SK-N-MC (cell line): ENCODE data around the gene FNDC5.

Source experiments
- EZH2 ChIP-seq: fragments of 200-600 bp; sonication (generic); IDR thresholded peaks from one replicate; pipeline ENCODE4 v1.6.1; 2017; ENCODE audit warnings: antibody characterized with exemption
- FOXP2 ChIP-seq: optimal IDR thresholded peaks from 2 replicates; pipeline ENCODE3; 2011; ENCODE audit warnings: mild to moderate bottlenecking, moderate library complexity; ENCODE audit not compliant: insufficient read depth; ENCODE audit errors: extremely low read length, control extremely low read depth
- POLR2AphosphoS5 ChIP-seq: IDR thresholded peaks from 2 replicates; pipeline ENCODE4 v1.6.1; 2012; ENCODE audit warnings: mild to moderate bottlenecking, low read depth, low read length, borderline replicate concordance

DNA sequence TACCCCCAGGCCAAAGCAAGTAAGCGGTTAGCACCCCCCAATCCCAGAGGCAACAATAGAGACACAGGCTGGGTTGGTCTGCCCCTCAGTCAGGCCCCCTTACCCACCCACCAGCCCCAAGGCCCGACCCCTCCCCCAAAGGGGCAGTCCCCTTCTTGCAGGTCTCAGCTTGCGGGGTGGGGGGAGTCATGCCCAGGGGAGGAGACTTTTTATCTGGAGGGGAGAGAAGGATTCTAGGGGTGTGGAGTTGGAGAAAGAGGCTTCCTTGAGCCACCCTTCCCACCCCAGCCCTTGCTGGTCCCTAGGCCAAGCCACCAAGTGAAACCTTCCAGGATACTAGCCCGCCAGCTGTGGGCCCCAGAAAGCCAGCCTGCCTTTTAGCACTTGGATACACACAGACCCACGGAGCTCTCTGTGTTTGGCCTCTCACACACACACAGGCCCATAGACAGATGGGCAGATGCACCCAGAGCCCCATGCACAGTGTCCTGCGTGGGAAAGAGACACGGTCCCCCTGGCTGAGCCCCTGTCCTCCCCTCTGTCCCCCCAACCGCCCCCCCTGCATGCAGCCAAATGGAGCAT lies 23.4 kb upstream of the FNDC5 start:
- TF ChIP-seq POLR2AphosphoS5: no peak
- no peak for TF ChIP-seq EZH2
- peak; percentile 88 for TF ChIP-seq FOXP2
